GM19099 (cell line): ENCODE results near the gene SLC24A5.

Experiments
- POLR2A ChIP-seq: IDR thresholded peaks from 3 replicates; pipeline ENCODE4 v1.6.1; 2011; ENCODE audit warnings: low read depth; ENCODE audit not compliant: insufficient read length; ENCODE audit errors: extremely low read depth

SLC24A5 gene

DNA sequence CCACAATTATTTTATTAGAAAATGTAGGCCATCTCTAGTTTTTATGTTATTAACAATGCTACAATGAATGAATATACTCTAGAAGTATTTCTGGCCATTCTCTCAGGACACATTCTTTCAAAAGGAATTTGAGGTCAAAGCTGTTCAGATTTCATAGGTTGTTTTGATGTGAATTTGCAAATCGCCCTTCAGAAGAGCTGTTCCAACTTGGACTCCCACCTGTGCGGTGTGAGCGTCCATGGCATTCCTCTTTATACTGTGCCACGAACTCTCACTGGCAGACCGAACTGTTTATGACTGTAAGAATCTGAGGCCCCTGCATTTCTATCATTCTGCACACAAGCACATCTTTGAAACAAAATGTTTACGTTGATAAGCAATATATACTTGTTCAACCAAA, 18.6 kb upstream of the SLC24A5 start:
- no peak for TF ChIP-seq POLR2A

GRCh38 chr15:48103647-48104046, 17.1 kb upstream of the SLC24A5 start:
- TF ChIP-seq POLR2A: no peak

DNA sequence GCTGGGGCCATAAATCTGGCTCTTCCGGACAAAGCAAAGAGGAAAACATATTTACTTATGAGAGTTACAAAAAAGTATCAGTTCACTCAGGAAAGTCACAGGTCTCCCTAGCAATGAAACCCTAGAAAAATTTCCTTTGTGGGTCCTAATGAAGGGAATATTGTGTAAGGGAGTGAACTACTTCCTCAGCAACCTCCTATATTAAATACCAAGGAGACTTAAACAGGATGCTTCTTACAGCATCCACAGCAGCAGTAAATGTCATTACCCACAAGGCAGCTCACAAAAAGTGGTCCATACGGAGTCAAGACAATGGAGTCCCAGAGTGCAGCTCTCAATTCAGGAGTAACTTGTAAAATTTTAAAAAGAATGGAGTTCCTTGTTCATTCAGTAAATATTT, 14.9 kb upstream of the SLC24A5 start:
- TF ChIP-seq POLR2A: no peak

DNA sequence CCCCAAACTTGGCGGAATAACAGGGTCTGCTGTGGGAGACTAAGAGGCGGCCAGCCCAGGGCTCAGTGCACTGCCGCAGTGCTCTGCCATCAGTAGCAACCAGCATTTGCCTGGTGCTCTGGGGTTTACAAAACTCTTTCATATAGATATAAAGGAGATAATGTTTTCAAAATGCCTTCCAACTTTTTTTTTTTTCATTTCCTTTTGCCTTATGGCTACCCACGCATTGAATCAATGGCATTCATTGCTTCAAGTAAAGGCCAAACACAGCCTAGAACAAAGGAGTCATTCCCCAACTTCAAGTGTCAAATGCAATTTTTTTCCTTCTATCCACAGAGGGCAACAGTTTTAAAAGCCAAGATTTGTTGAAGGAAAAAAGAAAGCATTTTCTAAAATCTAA, 11.6 kb upstream of the SLC24A5 start:
- no peak for TF ChIP-seq POLR2A

DNA sequence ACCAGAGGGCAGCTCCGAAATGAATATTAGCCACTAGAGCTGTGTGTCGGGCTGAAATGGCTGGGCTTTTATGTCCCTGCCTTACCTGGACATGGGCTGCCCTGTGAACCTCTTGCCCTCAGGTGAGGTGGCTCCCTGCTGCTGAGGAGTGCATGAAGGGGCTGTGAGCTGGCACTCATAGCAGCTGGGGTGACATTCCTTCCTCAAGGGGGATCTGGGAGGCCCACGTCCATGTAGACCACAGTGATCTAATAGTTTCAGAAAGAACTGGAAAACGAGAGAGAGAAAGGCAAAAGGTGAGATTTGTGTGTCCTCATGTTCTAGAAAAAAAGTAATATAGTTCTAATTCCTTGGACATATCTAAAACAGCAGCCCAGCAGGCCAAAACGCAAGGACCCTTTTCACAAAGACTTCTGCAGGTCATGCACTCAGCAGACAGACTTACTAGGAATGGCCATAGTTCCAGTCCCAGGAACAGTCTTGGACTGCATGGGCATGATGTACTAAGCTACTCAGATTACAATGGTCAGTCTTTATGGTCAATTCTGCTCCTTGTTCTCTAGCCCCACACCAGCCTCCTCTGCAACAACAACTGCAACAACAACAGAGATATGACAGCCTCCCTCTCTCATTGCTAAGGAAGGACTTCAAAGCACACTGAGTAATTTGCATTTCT, 10.8 kb upstream of the SLC24A5 start:
- TF ChIP-seq POLR2A: no peak

DNA sequence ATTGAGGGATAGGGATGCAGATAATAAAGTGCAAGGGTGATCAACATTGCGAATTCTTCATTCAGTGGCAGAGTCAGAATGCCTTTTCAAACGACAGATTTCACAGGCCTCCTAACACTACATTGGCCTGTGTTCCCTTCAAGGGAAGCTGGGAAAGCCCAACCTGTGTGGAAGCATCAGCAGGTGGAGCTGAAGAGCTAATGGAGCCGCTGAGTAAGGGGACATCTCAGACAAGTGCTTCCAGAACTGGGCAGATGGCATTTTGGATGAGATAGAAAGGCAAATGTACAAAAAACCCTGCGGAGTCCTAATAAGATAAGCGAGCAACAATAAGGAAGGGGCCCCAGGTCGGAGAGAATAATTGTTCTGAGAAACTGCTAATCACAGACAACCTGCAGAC, 8.5 kb upstream of the SLC24A5 start:
- no peak for TF ChIP-seq POLR2A

- no peak for TF ChIP-seq POLR2A
Measured at GRCh38 chr15:48119277-48119676, 1.5 kb upstream of the SLC24A5 start.

DNA sequence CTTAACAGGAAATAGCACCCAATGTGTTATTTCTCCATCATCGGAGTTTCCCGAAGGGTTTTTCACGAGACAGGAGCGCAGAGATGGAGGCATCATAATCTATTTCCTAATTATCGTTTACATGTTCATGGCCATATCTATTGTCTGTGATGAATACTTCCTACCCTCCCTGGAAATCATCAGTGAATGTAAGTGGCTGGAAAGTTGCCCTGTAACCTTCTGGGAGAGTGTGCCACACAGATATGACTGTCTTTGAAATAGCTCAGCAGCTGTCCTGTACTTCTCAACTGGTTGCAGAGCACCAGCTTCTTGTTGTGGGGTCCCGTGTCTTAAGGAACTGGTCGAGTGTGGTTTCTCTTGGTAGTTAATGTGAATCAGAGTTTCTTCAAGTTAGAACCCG, 1.1 kb downstream of the SLC24A5 start:
- no peak for TF ChIP-seq POLR2A

GRCh38 chr15:48126667-48127355, 6.0 kb downstream of the SLC24A5 start:
- TF ChIP-seq POLR2A: no peak

GRCh38 chr15:48131324-48131723, 10.5 kb downstream of the SLC24A5 start:
- no peak for TF ChIP-seq POLR2A

DNA sequence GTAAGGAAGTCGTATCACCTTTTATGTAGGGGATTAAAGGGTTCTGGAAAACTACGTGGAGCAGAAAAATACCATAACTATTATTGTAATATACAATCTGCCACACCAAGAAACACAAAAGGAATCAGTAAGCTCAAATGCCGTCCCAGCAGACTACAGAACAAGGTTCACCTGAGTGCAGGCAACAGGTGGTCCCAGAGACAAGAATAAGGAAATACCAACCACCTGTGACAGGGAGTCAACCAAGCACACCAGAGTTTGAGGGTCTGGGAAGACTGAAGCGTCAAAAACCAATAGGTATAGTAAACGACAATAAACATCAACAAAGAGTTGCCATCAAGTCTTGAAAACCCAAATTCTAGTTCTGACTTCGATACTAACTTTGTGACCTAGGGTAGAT, 12.1 kb downstream of the SLC24A5 start:
- TF ChIP-seq POLR2A: no peak

- no peak for TF ChIP-seq POLR2A
Measured at GRCh38 chr15:48143856-48144255, 23.1 kb downstream of the SLC24A5 start.

DNA sequence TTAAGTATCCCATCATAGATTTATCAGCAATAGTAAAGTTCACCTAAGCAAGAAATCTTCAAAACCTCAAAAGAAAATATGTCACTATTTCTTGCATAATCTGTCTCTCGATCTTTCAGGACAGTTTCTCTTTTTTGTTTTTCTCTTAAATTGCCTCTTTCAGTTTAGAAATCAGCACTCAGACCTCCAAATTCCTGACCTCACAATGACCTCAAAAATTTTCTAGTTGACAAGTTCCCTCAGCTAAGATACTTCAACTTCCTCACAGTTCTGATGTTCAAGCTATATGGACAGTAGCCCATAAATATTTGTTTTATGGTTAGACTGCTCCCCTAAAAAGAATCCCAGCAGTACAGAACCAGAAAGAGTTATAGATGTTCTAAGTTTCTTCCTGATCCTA, 24.1 kb downstream of the SLC24A5 start:
- no peak for TF ChIP-seq POLR2A

GRCh38 chr15:48145923-48146322, 25.1 kb downstream of the SLC24A5 start:
- no peak for TF ChIP-seq POLR2A

- TF ChIP-seq POLR2A: no peak
Measured at GRCh38 chr15:48147358-48147757, 26.6 kb downstream of the SLC24A5 start.

GRCh38 chr15:48149858-48150257, 29.1 kb downstream of the SLC24A5 start:
- TF ChIP-seq POLR2A: no peak

- no peak for TF ChIP-seq POLR2A
Measured at GRCh38 chr15:48153526-48153925, 32.7 kb downstream of the SLC24A5 start.

DNA sequence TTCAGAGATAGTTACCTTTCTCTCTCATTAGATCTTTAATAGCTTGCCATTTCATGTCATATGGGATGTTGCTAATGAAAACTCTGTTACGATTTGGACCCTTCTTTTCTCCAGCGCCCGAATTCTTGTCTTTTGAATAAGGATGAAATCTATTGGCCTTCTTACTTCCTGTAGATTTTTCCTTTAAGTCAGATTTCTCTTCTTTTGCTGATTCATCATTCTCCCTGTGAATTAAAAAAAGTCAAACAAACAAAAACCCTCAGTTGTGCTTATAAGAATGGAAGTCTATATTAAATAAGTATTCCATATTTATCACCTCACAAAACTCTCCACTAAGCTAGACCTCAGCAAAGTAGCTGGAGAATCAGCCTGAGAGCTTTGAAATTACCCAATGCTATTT, 47.8 kb downstream of the SLC24A5 start:
- TF ChIP-seq POLR2A: no peak

GRCh38 chr15:48170981-48171380, 50.2 kb downstream of the SLC24A5 start:
- no peak for TF ChIP-seq POLR2A
